ENCODE results near the gene MYO9B.
"Not testable (repeated sequence)": the region's sequence is repeated elsewhere in the genome, so short reads cannot be mapped to it uniquely, and the experiment has no call there.

Gene MYO9B

GRCh38 chr19:17180997-17181702 lies 105.6 kb downstream of the MYO9B start:
- no peak for DNase-seq (ENCODE audit: extremely low spot score)
- ChIA-PET POLR2A (no interaction called here), CTCF (no interaction called here)
- TF ChIP-seq PKNOX1 (IDR thresholded peaks at IDR 0.05) (no peak), ARNT (IDR thresholded peaks at IDR 0.05) (no peak), ZNF384 (IDR thresholded peaks at IDR 0.05) (no peak), HDGF (IDR thresholded peaks at IDR 0.05; ENCODE audit: borderline replicate concordance) (no peak), FOXM1 (IDR thresholded peaks at IDR 0.05; ENCODE audit: borderline replicate concordance) (no peak), NFRKB (IDR thresholded peaks at IDR 0.05) (no peak), L3MBTL2 (conservative IDR thresholded peaks at IDR 0.05) (no peak), FOXK2 (IDR thresholded peaks at IDR 0.05) (no peak), FOXA1 (IDR thresholded peaks at IDR 0.05) (no peak), BHLHE40 (IDR thresholded peaks at IDR 0.05; ENCODE audit: borderline replicate concordance) (no peak), SP1 (IDR thresholded peaks at IDR 0.05) (no peak), TARDBP (IDR thresholded peaks at IDR 0.05) (no peak), LEF1 (IDR thresholded peaks at IDR 0.05; ENCODE audit: borderline replicate concordance) (no peak), SUZ12 (IDR thresholded peaks at IDR 0.05) (no peak), CTBP1 (IDR thresholded peaks at IDR 0.05; ENCODE audit: borderline replicate concordance) (no peak), ELF4 (IDR thresholded peaks at IDR 0.05) (no peak)

GRCh38 chr19:17183271-17183761 lies 107.7 kb downstream of the MYO9B start:
- POLR2A ChIA-PET: no interaction called here
- TF ChIP-seq CTBP1 (IDR thresholded peaks at IDR 0.05; ENCODE audit: borderline replicate concordance): no peak
- TF ChIP-seq FOXM1 (IDR thresholded peaks at IDR 0.05; ENCODE audit: borderline replicate concordance): no peak
- TF ChIP-seq NFRKB (IDR thresholded peaks at IDR 0.05): no peak
- TF ChIP-seq FOXK2 (IDR thresholded peaks at IDR 0.05): no peak
- TF ChIP-seq SUZ12 (IDR thresholded peaks at IDR 0.05): no peak
- no peak for TF ChIP-seq ELF4 (IDR thresholded peaks at IDR 0.05)
- no peak for TF ChIP-seq L3MBTL2 (conservative IDR thresholded peaks at IDR 0.05)
- TF ChIP-seq ARNT (IDR thresholded peaks at IDR 0.05): no peak
- TF ChIP-seq SP1 (IDR thresholded peaks at IDR 0.05): no peak
- TF ChIP-seq ZNF384 (IDR thresholded peaks at IDR 0.05): no peak
- no peak for TF ChIP-seq TARDBP (IDR thresholded peaks at IDR 0.05)
- no peak for TF ChIP-seq PKNOX1 (IDR thresholded peaks at IDR 0.05)
- TF ChIP-seq LEF1 (IDR thresholded peaks at IDR 0.05; ENCODE audit: borderline replicate concordance): no peak
- no peak for TF ChIP-seq FOXA1 (IDR thresholded peaks at IDR 0.05)
- no peak for TF ChIP-seq HDGF (IDR thresholded peaks at IDR 0.05; ENCODE audit: borderline replicate concordance)
- no peak for TF ChIP-seq BHLHE40 (IDR thresholded peaks at IDR 0.05; ENCODE audit: borderline replicate concordance)
- CTCF ChIA-PET: no interaction called here
- no peak for DNase-seq (ENCODE audit: extremely low spot score)

GRCh38 chr19:17183858-17184321 lies 108.3 kb downstream of the MYO9B start:
- CTCF ChIA-PET: no interaction called here
- TF ChIP-seq TARDBP (IDR thresholded peaks at IDR 0.05): no peak
- TF ChIP-seq ARNT (IDR thresholded peaks at IDR 0.05): no peak
- TF ChIP-seq ZNF384 (IDR thresholded peaks at IDR 0.05): no peak
- TF ChIP-seq CTBP1 (IDR thresholded peaks at IDR 0.05; ENCODE audit: borderline replicate concordance): no peak
- TF ChIP-seq FOXM1 (IDR thresholded peaks at IDR 0.05; ENCODE audit: borderline replicate concordance): no peak
- no peak for TF ChIP-seq HDGF (IDR thresholded peaks at IDR 0.05; ENCODE audit: borderline replicate concordance)
- no peak for TF ChIP-seq NFRKB (IDR thresholded peaks at IDR 0.05)
- no peak for TF ChIP-seq FOXA1 (IDR thresholded peaks at IDR 0.05)
- no peak for TF ChIP-seq ELF4 (IDR thresholded peaks at IDR 0.05)
- POLR2A ChIA-PET: no interaction called here
- DNase-seq (ENCODE audit: extremely low spot score): no peak

GRCh38 chr19:17184371-17184841 lies 108.8 kb downstream of the MYO9B start:
- TF ChIP-seq CTBP1 (IDR thresholded peaks at IDR 0.05; ENCODE audit: borderline replicate concordance) (no peak), ELF4 (IDR thresholded peaks at IDR 0.05) (no peak), ZNF384 (IDR thresholded peaks at IDR 0.05) (no peak)
- ChIA-PET POLR2A (no interaction called here), CTCF (no interaction called here)
- DNase-seq (ENCODE audit: extremely low spot score): no peak

- TF ChIP-seq CTBP1 (IDR thresholded peaks at IDR 0.05; ENCODE audit: borderline replicate concordance): no peak
- POLR2A ChIA-PET: no interaction called here
- DNase-seq (ENCODE audit: extremely low spot score): no peak
- CTCF ChIA-PET: interaction anchor here (0.7 kb wide), 1 partner anchor 1181 kb away, joined by 6 read pairs; no protein-coding TSS in a partner anchor
Observed at GRCh38 chr19:17185590-17185989, 110.0 kb downstream of the MYO9B start.

GRCh38 chr19:17191736-17192135 lies 116.2 kb downstream of the MYO9B start:
- CTCF ChIA-PET; POLR2A ChIA-PET; DNase-seq (ENCODE audit: extremely low spot score): not testable (repeated sequence)

GRCh38 chr19:17192751-17193150 lies 117.2 kb downstream of the MYO9B start:
- TF ChIP-seq FOXA1 (IDR thresholded peaks at IDR 0.05): no peak
- no peak for TF ChIP-seq HDGF (IDR thresholded peaks at IDR 0.05; ENCODE audit: borderline replicate concordance)
- TF ChIP-seq NFRKB (IDR thresholded peaks at IDR 0.05): no peak
- no peak for TF ChIP-seq LEF1 (IDR thresholded peaks at IDR 0.05; ENCODE audit: borderline replicate concordance)
- TF ChIP-seq FOXM1 (IDR thresholded peaks at IDR 0.05; ENCODE audit: borderline replicate concordance): no peak
- no peak for TF ChIP-seq ELF4 (IDR thresholded peaks at IDR 0.05)
- TF ChIP-seq SP1 (IDR thresholded peaks at IDR 0.05): no peak
- ChIA-PET CTCF (interaction anchor here (0.6 kb wide), 2 partner anchors 13 to 28 kb away, joined by 3 to 5 read pairs; no protein-coding TSS in a partner anchor), POLR2A (no interaction called here)
- no peak for DNase-seq (ENCODE audit: extremely low spot score)
